ENCODE results near the gene EML4. TPM values are rescaled to one million over a fixed set of nuclear protein-coding genes. Genes with fewer than 3 reads are reported as not detected.

EML4 gene
- total RNA-seq, 2 donors from 2014 or later: 32.8 to 59.9 TPM

DNA sequence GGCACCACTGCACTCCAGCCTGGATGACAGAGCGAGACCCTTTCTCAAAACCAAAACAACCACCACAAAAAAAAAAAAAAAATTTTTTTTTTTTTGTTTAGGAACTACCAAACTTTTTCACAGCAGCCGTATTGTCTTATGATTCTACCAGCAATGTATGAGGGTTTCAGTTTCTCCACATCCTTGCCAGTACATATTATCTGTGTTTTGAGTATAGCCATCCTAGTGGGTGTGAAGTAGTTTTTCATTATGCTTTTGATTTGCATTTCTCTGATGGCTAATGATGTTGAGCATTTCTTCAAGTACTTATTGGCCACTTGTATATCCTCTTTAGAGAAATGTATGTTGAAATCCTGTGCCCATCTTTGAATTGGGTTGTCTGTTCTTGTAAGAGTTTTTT lies 140.2 kb downstream of the EML4 start:
- no peak for ATAC-seq (ENCODE audit: insufficient number of reproducible peaks, low FRiP score, low read depth)
- no peaks in the 10 kb centered on the region for H3K27me3 ChIP-seq (replicated peaks; ENCODE audit: insufficient read depth)
- TF ChIP-seq CTCF (IDR thresholded peaks at IDR 0.05): no peak

GRCh38 chr2:42310007-42310515 lies 140.9 kb downstream of the EML4 start:
- ATAC-seq (ENCODE audit: insufficient number of reproducible peaks, low FRiP score, low read depth) (no peak), DNase-seq (ENCODE audit: low spot score) (no peak)
- no peak for TF ChIP-seq CTCF (IDR thresholded peaks at IDR 0.05)
- H3K36me3 ChIP-seq: no peaks in the 10 kb centered on the region
- H3K4me1 ChIP-seq (ENCODE audit: control insufficient read depth in 1 of 2, low read depth in 2 of 2): no peaks in the 10 kb centered on the region
- H3K4me3 ChIP-seq: no peak overlapping the region
- H3K27me3 ChIP-seq (replicated peaks; ENCODE audit: insufficient read depth): no peaks in the 10 kb centered on the region
- no peaks in the 10 kb centered on the region for H3K9me3 ChIP-seq
- H3K27ac ChIP-seq: no peak overlapping the region

More for the DNA sequence above, 140.2 kb downstream of the EML4 start:
- Histone ChIP-seq H3K4me3 (no peak overlapping the region), H3K27ac (no peak overlapping the region), H3K36me3 (peaks cover under 1% of the 10 kb centered on the region), H3K4me1 (ENCODE audit: control insufficient read depth in 1 of 2, low read depth in 2 of 2) (no peaks in the 10 kb centered on the region), H3K9me3 (no peaks in the 10 kb centered on the region)
- no peak for DNase-seq (ENCODE audit: low spot score)

DNA sequence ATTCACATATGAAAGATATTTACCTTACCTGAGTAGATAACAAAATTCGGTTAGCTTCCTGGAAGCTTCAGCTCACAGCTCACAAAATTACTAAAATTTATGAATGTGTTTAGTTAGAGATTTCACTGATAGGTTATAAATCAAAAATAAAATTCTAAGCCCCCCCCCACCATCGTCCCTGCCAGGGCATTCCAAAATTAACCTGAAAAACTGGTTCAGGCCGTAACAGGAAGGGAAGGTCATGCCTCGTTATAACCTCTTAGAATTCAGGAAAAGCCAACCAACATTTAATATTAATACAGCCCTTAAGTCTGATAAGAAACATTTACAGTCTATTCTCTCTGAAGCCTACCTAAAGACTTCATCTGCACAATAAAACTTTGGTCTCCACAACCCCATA lies 143.0 kb downstream of the EML4 start:
- ATAC-seq (ENCODE audit: insufficient number of reproducible peaks, low FRiP score, low read depth): no peak

GRCh38 chr2:42314892-42315468 lies 145.8 kb downstream of the EML4 start:
- Histone ChIP-seq H3K9me3 (no peaks in the 10 kb centered on the region), H3K4me3 (no peak overlapping the region), H3K36me3 (peaks cover 5% of the 10 kb centered on the region), H3K27ac (no peak overlapping the region), H3K27me3 (replicated peaks; ENCODE audit: insufficient read depth) (no peaks in the 10 kb centered on the region), H3K4me1 (ENCODE audit: control insufficient read depth in 1 of 2, low read depth in 2 of 2) (no peaks in the 10 kb centered on the region)
- no peak for ATAC-seq (ENCODE audit: insufficient number of reproducible peaks, low FRiP score, low read depth)
- TF ChIP-seq CTCF (IDR thresholded peaks at IDR 0.05): no peak
- DNase-seq (ENCODE audit: low spot score): no peak

More for the DNA sequence above, 143.0 kb downstream of the EML4 start:
- H3K4me3 ChIP-seq: no peak overlapping the region
- H3K27ac ChIP-seq: no peak overlapping the region
- TF ChIP-seq CTCF (IDR thresholded peaks at IDR 0.05): no peak
- H3K9me3 ChIP-seq: no peaks in the 10 kb centered on the region
- no peak for DNase-seq (ENCODE audit: low spot score)
- H3K27me3 ChIP-seq (replicated peaks; ENCODE audit: insufficient read depth): no peaks in the 10 kb centered on the region
- H3K36me3 ChIP-seq: peaks cover 5% of the 10 kb centered on the region
- no peaks in the 10 kb centered on the region for H3K4me1 ChIP-seq (ENCODE audit: control insufficient read depth in 1 of 2, low read depth in 2 of 2)

DNA sequence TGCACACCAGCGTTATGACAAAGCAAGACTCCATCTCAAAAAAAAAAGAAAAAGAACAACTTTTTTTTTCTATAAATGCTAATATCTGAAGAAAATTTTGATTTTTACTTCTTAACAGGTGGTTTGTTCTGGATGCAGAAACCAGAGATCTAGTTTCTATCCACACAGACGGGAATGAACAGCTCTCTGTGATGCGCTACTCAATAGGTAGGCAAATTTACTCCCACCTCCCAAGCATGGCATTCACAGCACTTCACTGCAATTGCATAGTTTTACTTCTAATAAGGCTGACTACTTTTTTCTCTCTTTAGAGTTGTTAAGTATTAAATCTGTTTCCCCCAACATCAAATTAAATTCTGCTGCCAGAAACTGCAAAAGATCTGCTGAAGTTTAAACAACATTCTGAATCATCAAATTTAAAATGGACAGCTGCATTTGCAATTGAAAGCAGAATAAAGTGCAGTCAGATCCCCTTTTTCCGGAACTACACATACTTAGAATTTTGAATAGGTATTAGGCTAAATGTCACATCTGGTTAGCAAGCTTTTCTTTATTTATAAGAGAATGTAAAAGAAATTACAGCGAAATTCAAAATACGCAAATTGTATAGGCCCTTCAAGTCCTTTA lies 146.8 kb downstream of the EML4 start:
- no peak for DNase-seq (ENCODE audit: low spot score)
- H3K4me3 ChIP-seq: no peak overlapping the region
- no peaks in the 10 kb centered on the region for H3K27me3 ChIP-seq (replicated peaks; ENCODE audit: insufficient read depth)
- peaks cover 7% of the 10 kb centered on the region for H3K36me3 ChIP-seq
- ATAC-seq (ENCODE audit: insufficient number of reproducible peaks, low FRiP score, low read depth): no peak
- no peaks in the 10 kb centered on the region for H3K4me1 ChIP-seq (ENCODE audit: control insufficient read depth in 1 of 2, low read depth in 2 of 2)
- H3K27ac ChIP-seq: no peak overlapping the region
- no peaks in the 10 kb centered on the region for H3K9me3 ChIP-seq
- TF ChIP-seq CTCF (IDR thresholded peaks at IDR 0.05): no peak
